DND-41 (cell line): ENCODE data around the gene HSPBAP1.

Experiments used
- ATAC-seq: fragments of 200-7000 bp; cut with Tn5 transposase; 3 replicates; pipeline ENCODE4 v1.9.1; 2021; ENCODE audit warnings: low read depth; ENCODE audit not compliant: insufficient read depth
- DNase-seq: peaks from one replicate; pipeline ENCODE4 v3.0.0-alpha.2; 2020
- H2AFZ ChIP-seq: 2 replicates; pipeline ENCODE4 v1.6.0; 2012; ENCODE audit warnings: low read depth, low read length
- H3K27ac ChIP-seq: 2 replicates; pipeline ENCODE4 v1.5.1; 2012; ENCODE audit warnings: low read length, inconsistent platforms
- H3K27me3 ChIP-seq: fragments of 200-600 bp; sonication (generic); 2 replicates; pipeline ENCODE4 v1.6.0; 2012; ENCODE audit warnings: low read length, mild to moderate bottlenecking, inconsistent platforms; ENCODE audit not compliant: insufficient read depth, poor library complexity
- H3K36me3 ChIP-seq: 2 replicates; pipeline ENCODE4 v1.5.1; 2012; ENCODE audit warnings: low read length, inconsistent platforms; ENCODE audit not compliant: insufficient read depth
- H3K4me1 ChIP-seq: 2 replicates; pipeline ENCODE4 v1.5.1; 2012; ENCODE audit warnings: mild to moderate bottlenecking, low read length; ENCODE audit not compliant: insufficient read depth
- H3K4me2 ChIP-seq: 2 replicates; pipeline ENCODE4 v1.6.0; 2012; ENCODE audit warnings: mild to moderate bottlenecking, moderate library complexity, low read length, inconsistent platforms; ENCODE audit not compliant: insufficient read depth
- H3K4me3 ChIP-seq, 2 experiments: fragments of 200-600 bp in 1 of 2; shearing (Covaris generic) in 1 of 2; 2 replicates each; pipeline ENCODE4 v1.5.1; 2012 to 2016; ENCODE audit warnings: inconsistent platforms in 2 of 2, low read length in 2 of 2, mild to moderate bottlenecking in 2 of 2, low read depth in 1 of 2, moderate library complexity in 1 of 2
- H3K79me2 ChIP-seq: 2 replicates; pipeline ENCODE4 v1.6.0; 2012; ENCODE audit warnings: low read length, inconsistent platforms; ENCODE audit not compliant: insufficient read depth
- H3K9ac ChIP-seq: 2 replicates; pipeline ENCODE4 v1.6.0; 2012; ENCODE audit warnings: low read depth, mild to moderate bottlenecking, inconsistent platforms, low read length, moderate library complexity
- H3K9me3 ChIP-seq: 2 replicates; pipeline ENCODE4 v1.5.1; 2012; ENCODE audit warnings: low read length, moderate library complexity, mild to moderate bottlenecking, inconsistent platforms; ENCODE audit not compliant: insufficient read depth, severe bottlenecking
- H4K20me1 ChIP-seq: 2 replicates; pipeline ENCODE4 v1.6.0; 2012; ENCODE audit warnings: low read length; ENCODE audit not compliant: insufficient read depth
- EZH2 ChIP-seq: IDR thresholded peaks from 3 replicates; pipeline ENCODE4 v1.6.1; 2012; ENCODE audit warnings: borderline replicate concordance, low read depth, mild to moderate bottlenecking, moderate library complexity, low read length, inconsistent platforms; ENCODE audit not compliant: severe bottlenecking
- TF ChIP-seq, protein P1 (sequence below): IDR thresholded peaks from 2 replicates; pipeline ENCODE4 v1.5.1; 2012; ENCODE audit warnings: borderline replicate concordance, low read length, moderate library complexity, mild to moderate bottlenecking; ENCODE audit not compliant: poor library complexity, severe bottlenecking; ENCODE audit errors: extremely low read depth

HSPBAP1 gene

GRCh38 chr3:122727294-122727693 lies 66.3 kb downstream of the HSPBAP1 start:
- Histone ChIP-seq H3K4me2 (no peak overlapping the region), H2AFZ (no peak overlapping the region), H3K4me3 (no peak overlapping the region), H3K27ac (no peak overlapping the region), H3K27me3 (no peaks in the 10 kb centered on the region), H3K4me1 (no peaks in the 10 kb centered on the region), H3K9ac (no peak overlapping the region), H3K79me2 (no peaks in the 10 kb centered on the region), H4K20me1 (no peaks in the 10 kb centered on the region), H3K9me3 (no peaks in the 10 kb centered on the region), H3K36me3 (peaks cover 33% of the 10 kb centered on the region)
- DNase-seq = no peak
- no peak for ATAC-seq
- TF ChIP-seq EZH2 = no peak
- TF ChIP-seq, protein P1, sequence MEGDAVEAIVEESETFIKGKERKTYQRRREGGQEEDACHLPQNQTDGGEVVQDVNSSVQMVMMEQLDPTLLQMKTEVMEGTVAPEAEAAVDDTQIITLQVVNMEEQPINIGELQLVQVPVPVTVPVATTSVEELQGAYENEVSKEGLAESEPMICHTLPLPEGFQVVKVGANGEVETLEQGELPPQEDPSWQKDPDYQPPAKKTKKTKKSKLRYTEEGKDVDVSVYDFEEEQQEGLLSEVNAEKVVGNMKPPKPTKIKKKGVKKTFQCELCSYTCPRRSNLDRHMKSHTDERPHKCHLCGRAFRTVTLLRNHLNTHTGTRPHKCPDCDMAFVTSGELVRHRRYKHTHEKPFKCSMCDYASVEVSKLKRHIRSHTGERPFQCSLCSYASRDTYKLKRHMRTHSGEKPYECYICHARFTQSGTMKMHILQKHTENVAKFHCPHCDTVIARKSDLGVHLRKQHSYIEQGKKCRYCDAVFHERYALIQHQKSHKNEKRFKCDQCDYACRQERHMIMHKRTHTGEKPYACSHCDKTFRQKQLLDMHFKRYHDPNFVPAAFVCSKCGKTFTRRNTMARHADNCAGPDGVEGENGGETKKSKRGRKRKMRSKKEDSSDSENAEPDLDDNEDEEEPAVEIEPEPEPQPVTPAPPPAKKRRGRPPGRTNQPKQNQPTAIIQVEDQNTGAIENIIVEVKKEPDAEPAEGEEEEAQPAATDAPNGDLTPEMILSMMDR = no peak

GRCh38 chr3:122725106-122725505 lies 68.5 kb downstream of the HSPBAP1 start:
- Histone ChIP-seq H3K9ac (no peak overlapping the region), H3K27me3 (no peaks in the 10 kb centered on the region), H3K9me3 (no peaks in the 10 kb centered on the region), H3K36me3 (peaks cover 55% of the 10 kb centered on the region), H3K4me3 (no peak overlapping the region), H3K27ac (no peak overlapping the region), H3K4me2 (no peak overlapping the region), H3K4me1 (no peaks in the 10 kb centered on the region), H3K79me2 (no peaks in the 10 kb centered on the region), H4K20me1 (no peaks in the 10 kb centered on the region), H2AFZ (no peak overlapping the region)
- DNase-seq (peak; percentile 16), ATAC-seq (no peak)
- TF ChIP-seq, protein P1 = no peak
- TF ChIP-seq EZH2 = no peak

DNA sequence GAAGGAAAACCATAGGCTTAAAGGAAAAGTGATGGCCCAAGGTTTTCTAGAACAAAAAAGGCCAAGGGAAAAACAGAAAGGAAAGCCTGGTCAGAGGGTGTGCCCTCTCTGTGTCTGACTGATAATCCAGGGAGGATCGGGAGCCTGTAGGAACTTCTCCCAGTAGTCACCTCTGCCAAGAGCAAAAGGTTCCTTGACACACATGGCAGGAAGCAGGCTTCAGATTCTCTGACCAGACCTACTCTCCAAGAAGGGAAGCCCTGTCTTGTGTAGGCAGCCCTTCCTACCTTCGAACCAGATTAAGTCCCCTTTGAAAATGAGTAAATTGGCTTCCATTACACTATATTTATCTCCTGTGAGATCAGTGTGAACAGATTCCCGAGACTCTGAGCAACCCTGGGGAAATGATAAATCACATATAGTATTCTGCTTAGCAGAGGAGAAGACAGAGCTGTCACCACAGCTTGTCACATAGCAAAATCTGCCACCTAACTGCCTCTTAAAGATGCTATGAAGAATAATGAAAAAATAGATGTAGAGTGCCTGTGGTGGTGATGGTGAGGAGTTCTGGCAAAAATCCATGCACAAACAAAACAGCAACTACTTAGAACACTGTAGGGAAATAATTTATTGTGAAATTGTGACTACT lies 74.2 kb downstream of the HSPBAP1 start:
- no peak overlapping the region for H2AFZ ChIP-seq
- H3K4me1 ChIP-seq = no peaks in the 10 kb centered on the region
- H3K9me3 ChIP-seq = no peaks in the 10 kb centered on the region
- no peak overlapping the region for H3K9ac ChIP-seq
- H3K27me3 ChIP-seq = no peaks in the 10 kb centered on the region
- DNase-seq (no peak), ATAC-seq (no peak; the same call in 2 of the 3 replicates)
- H3K4me3 ChIP-seq = no peak overlapping the region
- TF ChIP-seq EZH2 = no peak
- TF ChIP-seq, protein P1 = no peak
- peaks cover 90% of the 10 kb centered on the region for H3K36me3 ChIP-seq
- H3K27ac ChIP-seq = no peak overlapping the region
- no peaks in the 10 kb centered on the region for H4K20me1 ChIP-seq
- H3K4me2 ChIP-seq = no peak overlapping the region
- no peaks in the 10 kb centered on the region for H3K79me2 ChIP-seq
